Stimulated activated CD4-positive, alpha-beta T cell treated with anti-CD3 and anti-CD28 coated beads, Interleukin-1b, Interleukin-23, amount 100 ng/mL, for 48 hours (primary cell): Measurements from ENCODE around the gene OR56A3.

Source experiments
- DNase-seq: peaks from one replicate; pipeline ENCODE4 v3.0.0-alpha.2; 2020

The OR56A3 gene

GRCh38 chr11:5983443-5983842 is 41.4 kb downstream of the OR56A3 start:
- DNase-seq = no peak

- DNase-seq = no peak
Measured at GRCh38 chr11:5986885-5987284, 44.8 kb downstream of the OR56A3 start, which contains the start of gene OR52L1. OR52L1 (minus strand) TSS chr11:5986985; CDS start chr11:5986930, 55 bp downstream.

GRCh38 chr11:5989203-5989602 is 47.2 kb downstream of the OR56A3 start:
- DNase-seq = no peak

GRCh38 chr11:5992150-5992549 is 50.1 kb downstream of the OR56A3 start:
- DNase-seq = no peak

GRCh38 chr11:5992604-5993251 is 50.7 kb downstream of the OR56A3 start:
- no peak for DNase-seq

- DNase-seq = no peak
Measured at GRCh38 chr11:5994791-5995190, 52.7 kb downstream of the OR56A3 start.
